GM18519 (cell line): ENCODE results near the gene LRRN3.

Experiments used
- ATAC-seq: cut with Tn5 transposase; IDR thresholded peaks from one replicate; pipeline ENCODE4 v1.9.1; 2021; ENCODE audit warnings: mild to moderate bottlenecking, moderate library complexity; ENCODE audit not compliant: unreplicated experiment, low FRiP score

Gene LRRN3

GRCh38 chr7:111103678-111104274 lies 12.8 kb downstream of the LRRN3 start:
- ATAC-seq: peak; percentile 54

DNA sequence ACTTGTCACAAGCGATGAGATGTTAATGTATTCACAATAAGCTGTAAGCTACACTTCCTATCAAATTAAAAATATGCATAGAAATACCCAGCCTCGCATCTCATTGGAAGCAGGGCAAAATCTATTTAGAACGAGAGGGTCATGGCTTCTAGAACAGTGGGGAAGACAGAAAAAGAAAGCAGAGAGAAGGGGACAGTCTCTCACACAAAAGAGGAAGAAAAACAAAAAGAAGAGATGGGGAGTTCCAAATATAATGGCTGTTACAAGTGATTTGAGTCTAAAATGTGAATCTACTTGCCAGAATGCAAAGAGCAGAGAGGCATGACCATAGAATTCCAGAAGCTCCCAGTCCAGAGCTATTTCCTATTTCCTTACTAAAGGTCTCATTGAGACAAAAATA lies 13.8 kb downstream of the LRRN3 start:
- ATAC-seq: no peak

DNA sequence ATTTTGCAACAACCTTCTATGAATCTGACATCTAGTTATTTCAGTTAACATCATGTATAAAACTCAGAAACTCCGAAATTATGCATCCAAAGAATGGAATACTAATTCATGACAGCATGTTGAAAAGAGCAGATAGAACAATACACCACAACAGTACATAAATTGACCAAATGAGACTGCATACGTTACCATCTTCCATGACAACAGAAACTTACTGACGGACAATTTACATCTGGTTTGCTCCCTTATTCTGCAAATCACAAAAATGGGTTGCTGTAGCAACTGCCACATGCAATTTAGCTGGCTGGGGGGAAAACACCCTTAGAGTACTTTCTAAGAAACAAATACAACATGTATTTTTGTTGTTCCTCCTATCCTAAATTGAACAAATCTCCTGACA lies 14.3 kb downstream of the LRRN3 start:
- ATAC-seq: no peak

DNA sequence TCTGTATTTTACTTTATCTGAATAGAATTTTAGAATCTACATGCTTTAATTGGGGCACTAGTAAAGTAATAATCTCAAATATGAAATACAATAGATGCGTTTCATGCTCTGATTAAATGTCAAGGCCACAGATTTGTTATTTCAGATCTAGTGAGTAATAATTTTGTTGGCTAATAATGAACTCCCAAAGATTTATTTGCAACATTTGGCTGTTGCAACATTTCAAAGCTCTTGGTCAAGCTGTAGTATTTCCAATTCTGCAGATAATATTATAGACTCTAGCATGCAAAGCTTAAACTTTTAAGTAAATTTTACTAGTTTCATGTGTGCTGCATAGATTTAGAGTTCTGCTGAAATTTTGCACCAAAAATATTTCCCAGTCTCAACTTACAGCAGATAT lies 16.7 kb downstream of the LRRN3 start:
- ATAC-seq: no peak

DNA sequence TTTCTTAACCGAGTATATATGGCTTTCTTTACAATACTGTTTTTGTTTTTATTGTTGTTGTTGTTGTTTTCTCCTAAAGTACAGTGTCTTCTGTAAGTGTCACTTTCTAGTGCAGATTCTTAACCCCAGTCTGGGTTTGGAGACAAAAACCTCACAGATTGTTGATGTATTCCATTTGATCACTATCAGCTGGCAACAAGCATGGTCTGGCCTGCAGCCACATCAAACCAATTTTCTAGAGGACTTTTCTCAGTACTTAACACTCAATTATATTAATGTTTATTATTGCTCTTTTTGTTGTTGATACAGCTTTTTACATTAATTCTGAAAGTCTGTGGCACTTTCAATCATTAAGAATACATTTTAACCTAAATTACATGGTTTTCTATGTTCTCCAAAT lies 17.1 kb downstream of the LRRN3 start:
- ATAC-seq: no peak

DNA sequence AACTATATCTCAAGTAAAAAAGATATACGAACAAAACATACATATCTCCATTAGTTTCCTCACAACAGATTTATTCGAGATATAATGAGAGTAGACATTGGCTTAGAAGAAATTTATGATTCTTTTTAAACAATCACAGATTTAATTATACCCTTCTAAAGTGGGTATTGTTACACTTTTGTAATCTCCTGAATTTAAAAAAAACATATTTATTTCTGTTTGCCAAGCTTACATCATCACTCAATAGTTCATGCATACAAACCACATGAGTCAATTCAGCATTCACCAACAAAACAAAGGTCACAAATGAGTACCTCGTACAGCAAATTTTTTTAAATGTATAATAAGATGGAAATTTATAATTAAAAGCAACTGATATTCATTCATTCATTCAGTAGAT lies 17.6 kb downstream of the LRRN3 start:
- ATAC-seq: no peak

DNA sequence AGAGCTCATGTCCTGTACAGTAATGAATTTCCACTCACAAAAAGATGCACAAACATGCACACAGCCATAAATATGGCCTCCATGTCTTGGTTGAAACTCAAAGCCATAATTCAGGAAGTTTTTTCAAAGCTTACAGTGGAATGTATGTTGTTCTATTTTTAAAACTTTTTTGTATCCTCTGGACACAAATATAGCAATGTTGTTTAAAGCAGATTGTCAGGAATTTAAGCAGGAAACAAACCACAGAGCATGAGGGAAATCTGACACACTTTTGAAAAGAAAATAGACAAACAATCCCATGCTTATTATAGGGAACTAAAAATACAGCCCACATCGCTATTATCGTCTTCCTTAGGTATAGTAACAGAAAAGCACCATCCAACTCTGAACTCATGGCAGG lies 21.5 kb downstream of the LRRN3 start:
- ATAC-seq: no peak

DNA sequence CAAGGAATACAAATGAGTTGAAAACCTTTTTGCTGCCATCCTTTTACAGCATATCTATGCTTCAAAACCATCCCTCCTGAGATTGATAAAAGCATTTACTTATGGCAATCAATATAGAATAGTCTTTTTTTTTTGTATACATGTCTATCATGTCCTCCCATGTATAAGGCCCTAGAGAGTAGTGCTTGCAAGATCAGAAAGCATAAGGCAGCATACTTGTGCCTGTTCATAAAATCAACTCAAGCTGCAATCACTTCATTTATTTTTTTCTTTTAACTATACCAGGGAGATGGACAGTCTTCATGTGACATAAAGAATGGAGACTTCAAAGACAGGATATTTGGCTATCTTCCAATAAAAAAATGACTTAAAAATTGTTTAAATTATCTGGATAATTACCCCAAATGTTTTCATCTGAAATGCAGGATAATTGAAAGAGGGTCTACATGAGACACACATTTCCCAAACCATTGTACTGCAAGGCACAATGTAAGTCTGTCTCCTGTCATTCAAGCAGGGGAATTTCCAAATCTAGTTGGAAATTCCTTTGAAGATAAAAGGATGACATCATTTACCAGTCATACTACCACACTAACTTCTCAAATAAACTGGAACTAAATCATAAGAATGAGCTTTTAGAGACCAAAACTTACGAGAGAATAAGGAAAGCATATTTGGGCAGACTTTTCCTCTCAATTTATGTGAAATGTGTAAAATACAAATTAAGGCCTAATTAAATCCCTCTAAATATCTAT lies 22.5 kb downstream of the LRRN3 start:
- ATAC-seq: peak; percentile 63

DNA sequence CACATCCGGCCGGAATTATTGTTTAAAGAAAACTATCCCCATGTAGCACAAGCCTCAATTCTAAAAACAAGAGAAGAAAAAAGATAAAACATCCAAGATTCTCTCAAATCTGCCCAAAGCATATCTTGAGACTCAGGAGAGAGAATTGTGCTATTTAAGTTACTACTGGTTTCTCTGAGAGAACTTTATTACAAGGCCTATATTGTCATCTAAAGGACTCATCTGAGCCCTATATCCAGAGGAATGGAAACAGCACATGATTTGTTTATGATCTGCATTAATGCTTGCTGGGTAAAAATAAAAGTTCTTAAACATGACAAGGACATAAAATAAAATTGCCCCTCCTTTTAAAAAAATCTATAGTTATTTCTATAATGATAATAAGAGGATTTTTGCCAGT lies 25.0 kb downstream of the LRRN3 start:
- no peak for ATAC-seq

GRCh38 chr7:111126987-111127386 lies 36.1 kb downstream of the LRRN3 start:
- no peak for ATAC-seq

DNA sequence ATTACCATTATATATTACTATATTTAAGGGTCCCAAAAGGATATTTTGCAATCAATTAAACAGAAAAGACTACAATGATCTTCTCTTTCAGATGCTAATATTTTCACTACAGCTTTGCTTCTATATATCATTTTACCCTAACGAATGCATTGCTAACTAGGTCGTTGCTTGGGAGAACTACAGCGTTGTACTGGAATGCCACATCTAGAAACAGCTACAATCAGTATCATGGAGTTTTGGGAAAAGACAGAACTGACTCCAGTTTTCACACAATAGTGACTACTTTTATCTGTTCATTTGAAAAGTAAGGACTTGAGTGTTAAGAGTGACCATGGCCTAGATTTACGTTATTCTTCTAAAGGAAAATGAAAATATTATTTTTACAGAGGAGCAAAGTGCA lies 38.5 kb downstream of the LRRN3 start:
- ATAC-seq: no peak

- no peak for ATAC-seq
These were observed 41.9 kb downstream of the LRRN3 start for GRCh38 chr7:111132833-111133232.

GRCh38 chr7:111137296-111138192 lies 46.6 kb downstream of the LRRN3 start:
- peak; percentile 52 for ATAC-seq

DNA sequence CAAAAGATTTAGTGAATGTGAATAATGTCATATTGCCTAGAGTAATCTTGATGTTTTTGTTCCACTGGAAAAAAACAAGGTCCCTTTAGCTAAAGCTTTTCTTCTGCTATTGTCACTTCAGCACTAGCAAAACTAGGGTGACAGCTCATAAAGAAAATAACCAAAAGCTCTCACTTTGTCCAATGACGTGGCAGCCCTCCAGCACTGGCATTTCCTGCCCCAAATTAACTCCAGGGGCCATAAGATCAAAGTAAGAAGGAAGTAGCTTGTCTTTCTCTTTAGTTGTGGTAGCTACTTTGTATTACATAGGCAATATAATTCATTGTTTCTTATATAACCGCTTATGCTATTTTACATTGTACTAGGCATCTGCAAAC lies 47.3 kb downstream of the LRRN3 start:
- ATAC-seq: peak; percentile 98

GRCh38 chr7:111138586-111138985 lies 47.7 kb downstream of the LRRN3 start:
- ATAC-seq: no peak

- ATAC-seq: no peak
These were observed 49.4 kb downstream of the LRRN3 start for GRCh38 chr7:111140091-111140865.

DNA sequence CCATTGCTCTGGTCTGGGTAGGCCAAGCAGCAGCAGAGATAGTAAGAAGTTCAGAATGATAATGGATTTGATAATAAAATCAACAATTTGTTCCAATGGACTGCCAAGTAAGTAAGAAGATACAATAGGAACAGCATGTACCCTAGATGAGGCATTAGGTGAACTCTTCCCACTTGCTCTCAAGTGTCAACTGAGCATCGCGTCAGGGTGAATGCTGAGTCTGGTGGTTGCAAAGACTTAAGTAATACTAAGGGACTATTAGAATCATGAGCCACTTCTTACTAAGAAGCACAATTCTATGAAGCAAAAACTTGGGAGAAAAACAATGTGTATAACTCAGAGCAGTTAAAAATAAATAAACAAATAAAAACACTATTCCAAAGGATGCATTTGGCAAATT lies 54.5 kb downstream of the LRRN3 start:
- no peak for ATAC-seq

DNA sequence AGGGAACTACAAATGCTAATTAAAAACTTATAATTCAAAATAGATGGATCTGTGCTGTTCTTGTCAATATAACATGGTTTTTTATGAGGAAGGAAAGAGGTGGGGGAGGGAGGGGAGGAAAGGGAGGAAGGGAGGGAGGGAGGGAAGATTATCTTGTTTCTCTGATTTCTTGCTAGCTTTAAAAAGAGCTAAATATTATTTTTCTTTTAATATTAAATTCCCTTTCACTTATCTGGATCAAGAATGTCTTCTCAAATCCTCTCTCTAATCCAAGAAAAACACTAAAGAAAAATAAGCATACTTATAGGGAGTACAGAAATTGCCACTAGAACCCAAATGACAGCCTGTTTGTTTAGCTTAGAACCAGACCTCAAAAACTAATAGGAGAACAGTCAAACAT lies 55.2 kb downstream of the LRRN3 start:
- no peak for ATAC-seq

DNA sequence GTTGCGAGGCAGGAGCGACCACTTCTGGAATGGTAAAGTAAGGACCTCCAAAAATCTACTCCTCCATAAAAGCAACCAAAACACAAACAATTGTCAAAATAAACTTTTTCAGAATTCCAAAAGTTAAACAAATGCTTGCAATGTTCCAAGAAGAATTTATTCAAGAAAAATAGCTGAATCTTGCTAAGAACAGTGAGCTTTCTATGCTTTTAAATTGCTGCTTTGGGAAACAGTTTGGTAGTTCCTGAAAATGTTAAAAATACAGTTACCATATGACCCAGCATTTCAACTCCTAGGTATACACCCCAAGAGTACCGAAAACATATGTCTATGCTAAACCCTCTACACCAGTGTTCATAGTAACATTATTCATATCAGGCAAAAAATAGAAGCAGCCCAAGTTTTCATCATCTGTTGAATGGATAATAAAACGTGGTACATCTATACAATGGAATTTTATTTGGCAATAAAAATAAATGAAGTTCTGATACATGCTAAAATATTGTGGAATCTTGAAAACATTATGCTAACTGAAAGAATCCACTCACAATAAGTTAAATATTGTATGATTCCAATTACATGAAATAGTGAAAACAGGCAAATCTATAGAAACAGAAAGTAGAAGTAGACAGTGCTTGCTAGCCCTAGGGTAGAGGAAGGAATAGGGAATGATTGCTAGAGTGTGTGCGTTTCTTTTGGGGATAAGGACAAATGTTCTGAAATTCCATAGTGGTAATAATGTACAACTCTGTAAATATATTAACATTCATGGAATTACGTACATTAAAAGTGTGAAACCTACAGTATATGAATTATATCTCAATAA lies 57.0 kb downstream of the LRRN3 start:
- ATAC-seq: no peak

- no peak for ATAC-seq
These were observed 59.8 kb downstream of the LRRN3 start for GRCh38 chr7:111150709-111151108.
